H1 (cell line): ENCODE data around the gene DDX60. TPM values are rescaled to one million over a fixed set of nuclear protein-coding genes. Genes with fewer than 3 reads are reported as not detected.

ENCODE experiments used
- CTCF ChIA-PET: fragments of 300-600 bp; sonication (Branson Sonifier 250); formaldehyde crosslinking; loops from one replicate; lab custom pipeline; 2021; ENCODE audit not compliant: partially characterized antibody; lab: Charles Lee
- POLR2A ChIA-PET: fragments of 300-600 bp; sonication (Branson Sonifier 250); formaldehyde crosslinking; loops from one replicate; lab custom pipeline; 2021; ENCODE audit warnings: inconsistent platforms; ENCODE audit not compliant: partially characterized antibody; lab: Charles Lee
- DNase-seq, 2 experiments: peaks; one replicate each; pipeline versions ENCODE4 v3.0.0 to v3.0.0-alpha.2; 2010 to 2022; ENCODE audit warnings: low spot score in 2 of 2, low read depth in 1 of 2, mixed read lengths in 1 of 2
- FAIRE-seq: peaks from 2 replicates; lab custom pipeline; 2011; peaks lifted over from hg19 to GRCh38; lab: Jason Lieb, UNC
- H2AFZ ChIP-seq: 2 replicates; pipeline ENCODE4 v1.8.1; 2012; ENCODE audit warnings: low read length, inconsistent platforms
- H2AK5ac ChIP-seq: 2 replicates; pipeline ENCODE4 v1.6.1; 2013; ENCODE audit warnings: low read depth, low read length
- H2BK120ac ChIP-seq: replicated peaks from 2 replicates; pipeline ENCODE3; 2013; ENCODE audit warnings: low read depth, low read length, inconsistent platforms
- H2BK12ac ChIP-seq: 2 replicates; pipeline ENCODE4 v1.6.1; 2013; ENCODE audit warnings: low read depth, low read length
- H2BK15ac ChIP-seq: 2 replicates; pipeline ENCODE4 v1.6.1; 2013; ENCODE audit warnings: low read length
- H2BK20ac ChIP-seq: 2 replicates; pipeline ENCODE4 v1.6.1; 2013; ENCODE audit warnings: low read length
- H2BK5ac ChIP-seq: 2 replicates; pipeline ENCODE4 v1.6.1; 2013; ENCODE audit warnings: low read depth, low read length
- H3K14ac ChIP-seq: 2 replicates; pipeline ENCODE4 v1.6.1; 2013; ENCODE audit warnings: inconsistent platforms; ENCODE audit not compliant: insufficient read length
- H3K18ac ChIP-seq: 2 replicates; pipeline ENCODE4 v1.6.1; 2013; ENCODE audit warnings: low read length; ENCODE audit errors: extremely low read depth
- H3K23ac ChIP-seq: 2 replicates; pipeline ENCODE4 v1.6.1; 2013; ENCODE audit warnings: inconsistent platforms; ENCODE audit not compliant: insufficient read length
- H3K23me2 ChIP-seq: 2 replicates; pipeline ENCODE4 v1.6.1; 2013; ENCODE audit warnings: low read depth, low read length
- H3K27ac ChIP-seq: 2 replicates; pipeline ENCODE4 v1.6.1; 2011; ENCODE audit warnings: low read depth, low read length, inconsistent platforms
- H3K27me3 ChIP-seq, 4 experiments: replicated peaks in 1 of 4; 1 replicate in 1 of 4; 2 replicates in 3 of 4; pipeline versions ENCODE4 v1.6.1 to v1.8.1; 2011 to 2013; ENCODE audit warnings: low read length in 3 of 4, mild to moderate bottlenecking in 3 of 4, inconsistent platforms in 2 of 4, mixed read lengths in 2 of 4, moderate library complexity in 1 of 4; ENCODE audit not compliant: control insufficient read depth in 3 of 4, insufficient read depth in 3 of 4; ENCODE audit errors: extremely low read depth in 1 of 4
- H3K36me3 ChIP-seq, 4 experiments: 2 replicates each; pipeline versions ENCODE4 v1.6.1 to v1.8.1; 2011 to 2013; ENCODE audit warnings: mild to moderate bottlenecking in 4 of 4, low read length in 3 of 4, moderate library complexity in 2 of 4, control low read depth in 1 of 4, inconsistent platforms in 1 of 4; ENCODE audit not compliant: insufficient read depth in 4 of 4, control insufficient read depth in 2 of 4
- H3K4ac ChIP-seq: replicated peaks from 2 replicates; pipeline ENCODE3; 2013; ENCODE audit warnings: low read length, low read depth, mixed read lengths, inconsistent platforms; ENCODE audit not compliant: insufficient read length
- H3K4me1 ChIP-seq, 4 experiments: replicated peaks in 1 of 4; 1 replicate in 1 of 4; 2 replicates in 3 of 4; pipeline versions ENCODE4 v1.6.1 to v1.8.1; 2011 to 2013; ENCODE audit warnings: low read length in 3 of 4, inconsistent platforms in 2 of 4, mixed read lengths in 1 of 4; ENCODE audit not compliant: insufficient read depth in 4 of 4, control insufficient read depth in 3 of 4
- H3K4me2 ChIP-seq, 2 experiments: 2 replicates each; pipeline versions ENCODE4 v1.6.1 to v1.8.1; 2011 to 2013; ENCODE audit warnings: low read depth in 2 of 2, low read length in 2 of 2, control low read depth in 1 of 2, inconsistent platforms in 1 of 2, mild to moderate bottlenecking in 1 of 2; ENCODE audit not compliant: insufficient read depth in 1 of 2
- H3K4me3 ChIP-seq, 4 experiments: fragments of 200-600, 300-600 bp in 1 of 4; sonication (generic), shearing (Covaris generic), sonication (Bioruptor Twin) in 1 of 4; 2 replicates each; pipeline versions ENCODE4 v1.5.1 to v1.8.1; 2011 to 2016; ENCODE audit warnings: low read length in 4 of 4, low read depth in 3 of 4, control low read depth in 2 of 4, inconsistent platforms in 2 of 4, mild to moderate bottlenecking in 2 of 4, mixed read lengths in 1 of 4, moderate library complexity in 1 of 4; ENCODE audit not compliant: insufficient read depth in 2 of 4; ENCODE audit errors: extremely low read depth in 1 of 4
- H3K56ac ChIP-seq: replicated peaks from 2 replicates; pipeline ENCODE3; 2013; ENCODE audit warnings: low read depth, mild to moderate bottlenecking, mixed read lengths, low read length, inconsistent platforms; ENCODE audit not compliant: insufficient read length
- H3K79me1 ChIP-seq: 2 replicates; pipeline ENCODE4 v1.6.1; 2013; ENCODE audit warnings: low read depth, low read length, control low read depth
- H3K79me2 ChIP-seq, 2 experiments: 2 replicates each; pipeline versions ENCODE4 v1.6.1 to v1.8.1; 2012 to 2013; ENCODE audit warnings: low read length in 2 of 2, mild to moderate bottlenecking in 2 of 2, inconsistent platforms in 1 of 2; ENCODE audit not compliant: insufficient read depth in 2 of 2, control insufficient read depth in 1 of 2
- H3K9ac ChIP-seq, 4 experiments: replicated peaks in 1 of 4; 1 replicate in 1 of 4; 2 replicates in 3 of 4; pipeline versions ENCODE4 v1.6.1 to v1.8.1; 2011 to 2013; ENCODE audit warnings: low read depth in 3 of 4, low read length in 3 of 4, control low read depth in 2 of 4, mild to moderate bottlenecking in 2 of 4, moderate library complexity in 2 of 4, inconsistent platforms in 1 of 4; ENCODE audit errors: extremely low read depth in 1 of 4
- H3K9me3 ChIP-seq, 2 experiments: 2 replicates each; pipeline versions ENCODE4 v1.6.1 to v1.8.1; 2012 to 2013; ENCODE audit warnings: mild to moderate bottlenecking in 2 of 2, moderate library complexity in 2 of 2, control low read depth in 1 of 2, inconsistent platforms in 1 of 2, low read depth in 1 of 2, low read length in 1 of 2, mixed read lengths in 1 of 2; ENCODE audit not compliant: insufficient read depth in 2 of 2
- H4K20me1 ChIP-seq, 2 experiments: replicated peaks in 1 of 2; 2 replicates each; pipeline versions ENCODE3 to v1.8.1; 2011 to 2013; ENCODE audit warnings: inconsistent platforms in 2 of 2, low read length in 2 of 2, mild to moderate bottlenecking in 1 of 2; ENCODE audit not compliant: insufficient read depth in 2 of 2, control insufficient read depth in 1 of 2
- H4K5ac ChIP-seq: 2 replicates; pipeline ENCODE4 v1.6.1; 2013; ENCODE audit warnings: low read length, low read depth, mixed read lengths, inconsistent platforms; ENCODE audit not compliant: insufficient read length
- H4K8ac ChIP-seq: 2 replicates; pipeline ENCODE4 v1.8.0; 2013; ENCODE audit warnings: mild to moderate bottlenecking, moderate library complexity, low read length, inconsistent platforms; ENCODE audit not compliant: insufficient read depth; ENCODE audit errors: extremely low read depth
- H4K91ac ChIP-seq: replicated peaks from 2 replicates; pipeline ENCODE3; 2013; ENCODE audit warnings: low read length, mixed read lengths, inconsistent platforms; ENCODE audit not compliant: insufficient read length
- BCL11A ChIP-seq, 2 experiments: IDR thresholded peaks; one replicate each; pipeline ENCODE4 v1.6.1; 2011; ENCODE audit warnings: low read depth in 2 of 2, low read length in 2 of 2, mild to moderate bottlenecking in 2 of 2
- CEBPB ChIP-seq: IDR thresholded peaks from 2 replicates; pipeline ENCODE4 v1.6.1; 2012; ENCODE audit warnings: low read depth, low read length
- CHD2 ChIP-seq: IDR thresholded peaks from 2 replicates; pipeline ENCODE4 v1.6.1; 2012; ENCODE audit warnings: low read length, improper control_type of control experiment
- EGR1 ChIP-seq: IDR thresholded peaks from 2 replicates; pipeline ENCODE4 v1.6.1; 2011; ENCODE audit warnings: low read depth, low read length, borderline replicate concordance
- FOSL1 ChIP-seq: IDR thresholded peaks from 2 replicates; pipeline ENCODE4 v1.6.1; 2011; ENCODE audit warnings: mild to moderate bottlenecking, low read depth, low read length, moderate library complexity; ENCODE audit not compliant: insufficient read depth
- GABPA ChIP-seq: IDR thresholded peaks from 2 replicates; pipeline ENCODE4 v1.6.1; 2011; ENCODE audit warnings: mild to moderate bottlenecking, low read length, moderate library complexity, borderline replicate concordance; ENCODE audit not compliant: insufficient read depth
- GTF2F1 ChIP-seq: IDR thresholded peaks from 2 replicates; pipeline ENCODE4 v1.6.1; 2012; ENCODE audit warnings: low read depth, low read length, improper control_type of control experiment, borderline replicate concordance
- MAFK ChIP-seq: IDR thresholded peaks from 2 replicates; pipeline ENCODE4 v1.6.1; 2012; ENCODE audit warnings: low read depth, mild to moderate bottlenecking, improper control_type of control experiment, low read length
- RNF2 ChIP-seq: fragments of 200-900, 300-1000 bp; sonication (generic); IDR thresholded peaks from 2 replicates; pipeline ENCODE4 v1.7.1; 2016; ENCODE audit warnings: borderline replicate concordance, low read depth, mild to moderate bottlenecking, antibody characterized with exemption, low read length; ENCODE audit not compliant: poor library complexity, severe bottlenecking; ENCODE audit errors: missing control alignments
- SP1 ChIP-seq: IDR thresholded peaks from 2 replicates; pipeline ENCODE4 v1.6.1; 2011; ENCODE audit warnings: low read depth, low read length
- SP4 ChIP-seq: IDR thresholded peaks from 2 replicates; pipeline ENCODE4 v1.6.1; 2012; ENCODE audit warnings: low read length, inconsistent platforms
- TBP ChIP-seq: IDR thresholded peaks from 2 replicates; pipeline ENCODE4 v1.6.1; 2011; ENCODE audit warnings: low read depth, low read length, improper control_type of control experiment
- TCF12 ChIP-seq: IDR thresholded peaks from 2 replicates; pipeline ENCODE4 v1.6.1; 2011; ENCODE audit warnings: low read depth, mild to moderate bottlenecking, low read length
- TEAD4 ChIP-seq: IDR thresholded peaks from 2 replicates; pipeline ENCODE4 v1.6.1; 2012; ENCODE audit warnings: low read depth, low read length, inconsistent platforms, mixed read lengths
- WGBS, 2 experiments: shearing (Covaris generic) in 1 of 2; methylation state at CpG; one replicate each; pipeline versions ENCODE4 v1.1.6 to v1.1.7; 2013 to 2015; ENCODE audit warnings: low lambda C conversion rate in 2 of 2, mixed read lengths in 2 of 2, inconsistent platforms in 1 of 2, low coverage in 1 of 2, missing lambda C conversion rate in 1 of 2; ENCODE audit not compliant: insufficient replicate concordance in 2 of 2, insufficient coverage in 1 of 2, insufficient read length in 1 of 2; ENCODE audit errors: extremely low coverage in 1 of 2, missing lambda C conversion rate in 1 of 2; 5-methylcytosine and 5-hydroxymethylcytosine counted together
- polyA plus RNA-seq, 7 experiments: library from polyadenylated mRNA; depleted of rRNA in 3 of 7; stranded (reverse) in 5 of 7; unstranded in 2 of 7; fragments of >200 nt in 5 of 7; fragments of 200-250 nt in 2 of 7; gene quantifications; 1 replicate in 5 of 7; 2 replicates in 1 of 7; 4 replicates in 1 of 7; pipeline versions ENCODE4 v1.2.1 to v1.2.3, GENCODE V29; 2011 to 2013; ENCODE audit warnings: missing spikeins in 2 of 7, mixed read lengths in 2 of 7
- total RNA-seq: library from RNA; stranded (reverse); fragmentation: NEBNext Ultra II Directional; extraction: Animal tissue kit (Norgen Biotek cat#: 25700); gene quantifications from 2 replicates; pipeline ENCODE4 v1.2.1, GENCODE V29; 2021
- TF ChIP-seq, protein P1 (sequence below): IDR thresholded peaks from 2 replicates; pipeline ENCODE4 v1.6.1; 2011; ENCODE audit warnings: low read length, improper control_type of control experiment

The DDX60 gene
- total and polyA plus RNA-seq, 2 of the 8 experiments (the other 6 are each of a cell fraction or from before 2014, with no cell fraction given), result 1.00 to 1.6 TPM

- H3K56ac ChIP-seq, result no peak overlapping the region
- H4K5ac ChIP-seq, result no peak overlapping the region
- H3K79me2 ChIP-seq, result no peaks in the 10 kb centered on the region
- 100% methylated on average over 1 of the region's 1 CpG; no CpG with 5 or more reads in 1 of the 2 experiments for WGBS, 2 experiments
- CTCF ChIA-PET, result no interaction called here
- H2AK5ac ChIP-seq, result no peak overlapping the region
- no peaks in the 10 kb centered on the region for H3K9me3 ChIP-seq
- no peak overlapping the region for H4K8ac ChIP-seq
- H3K4me1 ChIP-seq, result no peaks in the 10 kb centered on the region
- H3K14ac ChIP-seq, result no peak overlapping the region
- no peak for FAIRE-seq
- no peak overlapping the region for H2BK5ac ChIP-seq
- no peaks in the 10 kb centered on the region for H4K20me1 ChIP-seq
- H2AFZ ChIP-seq, result no peak overlapping the region
- no peak overlapping the region for H3K4me2 ChIP-seq
- DNase-seq, result no peak
- H2BK120ac ChIP-seq, result no peak overlapping the region
- no peak overlapping the region for H3K4me3 ChIP-seq
- H3K27me3 ChIP-seq, result no peaks in the 10 kb centered on the region
- no peak overlapping the region for H2BK12ac ChIP-seq
- POLR2A ChIA-PET, result no interaction called here
- no peak overlapping the region for H3K18ac ChIP-seq
- no peak overlapping the region for H2BK15ac ChIP-seq
- no peak overlapping the region for H3K4ac ChIP-seq
- no peak overlapping the region for H4K91ac ChIP-seq
- H2BK20ac ChIP-seq, result no peak overlapping the region
- H3K9ac ChIP-seq, result no peak overlapping the region
- no peak overlapping the region for H3K23ac ChIP-seq
- no peaks in the 10 kb centered on the region for H3K23me2 ChIP-seq
- no peaks in the 10 kb centered on the region for H3K79me1 ChIP-seq
- H3K36me3 ChIP-seq, result no peaks in the 10 kb centered on the region
- H3K27ac ChIP-seq, result no peak overlapping the region
- TF ChIP-seq RNF2 (no peak), TEAD4 (no peak), MAFK (no peak), GTF2F1 (no peak), BCL11A (IDR thresholded peaks at IDR 0.05; ENCODE audit: low read depth in 2 of 2, low read length in 2 of 2) (no peak), CEBPB (no peak), SP1 (no peak), TBP (no peak), FOSL1 (no peak), SP4 (no peak), TCF12 (no peak), EGR1 (no peak), CHD2 (no peak), GABPA (no peak)
- TF ChIP-seq, protein P1, sequence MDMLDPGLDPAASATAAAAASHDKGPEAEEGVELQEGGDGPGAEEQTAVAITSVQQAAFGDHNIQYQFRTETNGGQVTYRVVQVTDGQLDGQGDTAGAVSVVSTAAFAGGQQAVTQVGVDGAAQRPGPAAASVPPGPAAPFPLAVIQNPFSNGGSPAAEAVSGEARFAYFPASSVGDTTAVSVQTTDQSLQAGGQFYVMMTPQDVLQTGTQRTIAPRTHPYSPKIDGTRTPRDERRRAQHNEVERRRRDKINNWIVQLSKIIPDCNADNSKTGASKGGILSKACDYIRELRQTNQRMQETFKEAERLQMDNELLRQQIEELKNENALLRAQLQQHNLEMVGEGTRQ, result no peak
Observed at GRCh38 chr4:168353746-168354145, 35.2 kb upstream of the DDX60 start.
